ENCODE measurements around the gene MREG. TPM values are rescaled to one million over a fixed set of nuclear protein-coding genes. Genes with fewer than 3 reads are reported as not detected.

MREG gene
- total and polyA plus RNA-seq, 10 of the 15 experiments (the other 5 are each of a cell fraction or from before 2014, with no cell fraction given), result 6.9 to 45.0 (median 28.5) TPM

GRCh38 chr2:215895330-215895729 lies 118.0 kb downstream of the MREG start:
- H3K27me3 ChIP-seq (replicated peaks in 1 of 2; ENCODE audit: control insufficient read depth in 2 of 2, insufficient read depth in 2 of 2, low read length in 1 of 2), result no peaks in the 10 kb centered on the region
- TF ChIP-seq TBL1XR1 (IDR thresholded peaks at IDR 0.05; ENCODE audit: low read depth, low read length) (no peak), SIN3A (IDR thresholded peaks at IDR 0.05; ENCODE audit: low read depth, low read length) (no peak), SPI1 (IDR thresholded peaks at IDR 0.05; ENCODE audit: borderline replicate concordance, insufficient read depth, low read depth, low read length) (no peak), KDM1A (IDR thresholded peaks at IDR 0.05; ENCODE audit: borderline replicate concordance) (no peak), SRF (IDR thresholded peaks at IDR 0.05; ENCODE audit: low read depth in 2 of 2, low read length in 2 of 2) (no peak), RAD21 (IDR thresholded peaks at IDR 0.05; ENCODE audit: insufficient read depth, low read depth, low read length) (no peak), ZNF24 (IDR thresholded peaks at IDR 0.05) (no peak), MEF2B (IDR thresholded peaks at IDR 0.05; ENCODE audit: partially characterized antibody, poor library complexity, severe bottlenecking) (no peak), CREM (IDR thresholded peaks at IDR 0.05; ENCODE audit: low read depth) (no peak), ELK1 (IDR thresholded peaks at IDR 0.05; ENCODE audit: low read depth, low read length) (no peak), CHD2 (IDR thresholded peaks at IDR 0.05; ENCODE audit: borderline replicate concordance, low read depth, low read length) (no peak), SMAD5 (IDR thresholded peaks at IDR 0.05; ENCODE audit: low read depth) (no peak), ZNF592 (IDR thresholded peaks at IDR 0.05) (no peak)
- CTCF ChIA-PET, result no interaction called here
- H3K79me2 ChIP-seq (ENCODE audit: control insufficient read depth, insufficient read depth, low read length), result no peaks in the 10 kb centered on the region
- FAIRE-seq (no peak), ATAC-seq (no peak), DNase-seq (ENCODE audit: low read depth, low spot score) (no peak)
- intact Hi-C loops (cut with micrococcal nuclease; ENCODE audit: unreplicated experiment) (no loop called here), in situ Hi-C loops (cut with MboI) (no loop called here)
- SMC1A ChIA-PET (ENCODE audit: uncharacterized antibody, unreplicated experiment), result interaction anchor here (1.3 to 3.2 kb wide), 3 partner anchors 11 to 197 kb away, joined by 4 to 10 read pairs (median 4); no protein-coding TSS in a partner anchor
- POLR2A ChIA-PET, result no interaction called here
- H3K9ac ChIP-seq (ENCODE audit: control insufficient read depth, insufficient read depth, low read length), result no peak overlapping the region
- 65% methylated on average over 4 of the region's 4 CpGs for WGBS (ENCODE audit: insufficient coverage, insufficient replicate concordance, low lambda C conversion rate, missing lambda C conversion rate)
- H3K4me3 ChIP-seq, result no peak overlapping the region
- H3K4me1 ChIP-seq (ENCODE audit: control insufficient read depth, insufficient read depth, low read length), result no peaks in the 10 kb centered on the region
- H3K27ac ChIP-seq (ENCODE audit: control insufficient read depth, insufficient read depth), result no peak overlapping the region
- no peak overlapping the region for H2AFZ ChIP-seq (ENCODE audit: control insufficient read depth, low read depth, low read length)
- H3K36me3 ChIP-seq (ENCODE audit: control insufficient read depth in 2 of 2, insufficient read depth in 2 of 2, low read length in 1 of 2), result no peaks in the 10 kb centered on the region
- no peak overlapping the region for H3K4me2 ChIP-seq (ENCODE audit: control insufficient read depth, insufficient read depth)
- H4K20me1 ChIP-seq (ENCODE audit: control insufficient read depth, insufficient read depth), result no peaks in the 10 kb centered on the region
- no TSS peak for BruUV-seq (replicated peaks)
- H3K9me3 ChIP-seq (replicated peaks; ENCODE audit: control insufficient read depth, insufficient read depth, low read length), result no peaks in the 10 kb centered on the region
- RAD21 ChIA-PET (ENCODE audit: unreplicated experiment), result no interaction called here
